Fibroblast of skin of left quadriceps (primary cell): Measurements from ENCODE around the gene GRID1.

Experiments used
- DNase-seq, 2 experiments: peaks; one replicate each; pipeline ENCODE4 v3.0.0-alpha.2; 2013; ENCODE audit warnings: low read depth in 2 of 2

The GRID1 gene

GRCh38 chr10:86230557-86231180 is 135.9 kb downstream of the GRID1 start:
- DNase-seq: no peak

- DNase-seq: no peak
Measured at GRCh38 chr10:86229811-86230556, 136.6 kb downstream of the GRID1 start.

DNA sequence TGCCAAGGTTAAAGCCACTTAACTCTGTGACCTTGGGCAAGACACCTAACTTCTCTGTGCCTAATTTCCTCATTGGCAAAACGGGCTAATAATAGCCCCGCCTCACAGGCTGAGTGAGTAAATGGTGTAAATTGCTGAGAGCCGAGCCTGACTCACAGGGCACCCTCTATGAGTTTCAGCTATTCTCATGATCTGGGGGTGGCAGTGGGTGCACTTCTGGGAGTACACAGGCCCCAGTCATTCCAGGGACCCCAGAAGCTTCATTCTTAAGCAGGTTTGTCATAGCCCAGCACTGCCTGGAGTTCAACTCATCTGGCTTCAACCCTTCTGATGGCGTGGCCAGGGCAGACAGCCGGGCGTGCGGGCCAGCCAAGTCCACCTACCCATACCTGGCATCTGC is 137.2 kb downstream of the GRID1 start:
- no peak for DNase-seq

GRCh38 chr10:86227501-86228258 is 138.9 kb downstream of the GRID1 start:
- DNase-seq: no peak

GRCh38 chr10:86226781-86227201 is 139.8 kb downstream of the GRID1 start:
- DNase-seq: no peak

DNA sequence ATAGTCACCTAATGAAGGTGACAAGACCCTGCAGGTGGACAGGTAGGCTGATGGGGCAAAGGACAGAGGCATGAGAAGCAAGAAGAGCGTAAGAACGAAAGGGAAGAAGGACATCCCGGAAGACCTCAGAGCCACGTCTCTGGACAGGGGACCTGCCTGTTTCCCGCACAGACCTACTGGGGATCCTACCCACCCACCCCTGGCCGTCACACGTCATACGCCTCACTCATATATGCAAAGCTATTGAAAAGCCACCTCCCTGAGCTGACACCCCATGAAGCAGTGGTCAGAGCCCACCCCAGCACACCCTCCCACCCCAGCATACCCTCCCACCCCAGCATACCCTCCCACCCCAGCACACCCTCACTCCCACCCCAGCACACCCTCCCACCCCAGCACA is 140.6 kb downstream of the GRID1 start:
- DNase-seq: no peak

DNA sequence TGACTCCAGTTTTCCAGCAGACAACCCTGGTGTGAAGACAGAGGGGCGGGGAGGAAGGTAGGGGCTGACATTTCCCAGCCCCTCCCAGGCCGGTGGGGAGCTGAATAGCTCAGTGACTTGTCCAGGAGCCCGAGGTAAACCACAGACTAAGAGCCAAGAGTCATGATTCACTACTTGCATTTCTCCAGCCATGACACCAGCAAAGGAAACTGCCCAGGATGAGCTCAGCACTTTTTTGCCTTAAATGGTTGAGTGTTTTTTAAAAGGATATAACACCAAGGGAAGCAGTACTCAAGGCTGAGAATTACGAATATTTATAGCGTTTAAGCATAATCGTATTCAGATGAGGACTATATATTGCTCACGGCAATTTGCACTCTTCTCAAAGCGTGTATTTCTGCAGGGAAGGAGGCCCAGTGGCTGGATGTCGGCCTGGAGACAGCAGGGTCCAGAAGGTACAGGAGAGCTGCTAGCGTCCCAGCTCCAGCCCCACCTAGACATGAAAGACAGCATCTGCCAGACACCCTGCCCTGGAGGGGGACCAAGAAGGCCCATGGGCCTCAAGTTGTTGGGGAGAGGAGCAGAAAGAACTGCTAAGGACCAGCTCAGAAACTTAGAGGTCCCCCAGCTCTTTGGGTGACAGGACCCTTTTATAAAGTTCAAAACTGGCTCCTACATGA is 141.4 kb downstream of the GRID1 start:
- DNase-seq: peak; percentile 30 to 53

- no peak for DNase-seq
Measured at GRCh38 chr10:86224354-86225102, 142.1 kb downstream of the GRID1 start.

DNA sequence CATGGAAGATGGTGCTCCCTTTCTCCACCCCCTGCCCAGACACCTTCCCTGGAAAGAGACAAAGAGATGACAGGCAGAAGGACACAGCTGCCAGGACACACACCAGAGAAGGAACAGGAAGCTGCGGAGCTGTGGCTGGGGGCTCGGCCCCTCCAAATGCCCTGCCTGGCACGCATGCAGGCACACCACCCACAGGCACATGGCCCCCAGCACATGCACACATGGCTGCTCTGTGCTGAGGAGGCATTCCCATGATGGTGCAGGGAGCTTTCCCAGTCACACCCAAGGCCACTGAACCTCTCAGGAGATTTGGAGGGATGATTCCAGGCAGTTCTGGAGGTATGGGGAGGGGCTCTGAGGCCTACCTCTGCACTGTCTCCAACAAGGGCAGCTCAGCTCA is 143.3 kb downstream of the GRID1 start:
- DNase-seq: no peak

DNA sequence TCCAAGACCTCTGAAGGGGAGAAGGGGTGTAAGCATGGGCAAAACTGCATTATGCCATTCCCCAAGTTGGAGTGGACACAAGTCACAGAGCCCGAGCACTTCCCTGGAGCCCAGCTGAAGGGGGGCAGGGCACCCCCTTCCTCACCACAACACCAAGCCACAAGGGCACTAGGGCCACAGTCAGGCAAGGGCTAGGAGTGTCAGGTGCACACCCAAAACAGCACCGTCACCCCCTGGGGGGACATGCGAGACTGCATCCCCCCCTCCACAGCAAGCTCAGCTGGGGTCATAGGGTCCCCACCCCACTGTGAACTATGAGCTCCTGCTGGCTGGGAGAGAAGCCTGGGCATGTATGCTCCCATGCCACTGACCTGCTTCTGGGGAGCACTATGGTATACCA is 143.9 kb downstream of the GRID1 start:
- no peak for DNase-seq

DNA sequence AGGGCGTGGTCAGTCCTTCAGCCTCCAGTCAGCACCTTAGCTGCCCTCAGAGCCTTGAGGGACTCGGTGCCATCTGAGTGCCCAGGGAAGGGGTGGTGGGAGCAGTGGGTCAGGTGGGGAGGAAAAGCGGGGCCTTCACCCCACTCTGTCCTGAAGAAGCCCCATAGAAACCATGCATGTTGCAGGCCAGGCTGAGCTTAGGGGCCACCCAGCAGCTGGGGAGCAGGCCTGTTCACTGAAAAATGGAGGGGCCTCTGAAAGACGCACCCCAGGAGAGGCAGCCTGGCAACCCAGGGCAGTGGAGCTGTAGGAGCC is 144.3 kb downstream of the GRID1 start:
- DNase-seq: no peak

- no peak for DNase-seq
Measured at GRCh38 chr10:86221442-86222335, 144.9 kb downstream of the GRID1 start.

DNA sequence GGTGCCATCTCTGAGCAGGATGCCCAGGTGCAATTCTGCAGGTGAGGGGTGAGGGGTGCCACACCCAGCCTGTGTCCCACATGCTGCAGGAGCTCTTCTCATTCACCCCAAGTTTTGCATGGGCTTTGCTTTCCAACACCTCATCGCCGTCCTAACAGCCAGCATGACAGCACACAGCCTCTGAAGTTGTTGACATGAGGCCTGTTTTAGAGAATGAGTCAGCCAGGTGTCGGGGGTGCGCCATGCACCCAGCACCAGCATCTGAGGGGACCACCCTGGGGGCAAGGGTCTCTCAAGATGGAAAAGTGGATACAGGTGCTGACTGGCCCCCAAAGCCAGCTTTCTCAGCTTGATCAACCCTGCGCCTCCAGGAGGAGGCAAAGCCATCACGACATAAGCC is 146.0 kb downstream of the GRID1 start:
- DNase-seq: no peak

- no peak for DNase-seq
Measured at GRCh38 chr10:86219271-86219670, 147.3 kb downstream of the GRID1 start.

DNA sequence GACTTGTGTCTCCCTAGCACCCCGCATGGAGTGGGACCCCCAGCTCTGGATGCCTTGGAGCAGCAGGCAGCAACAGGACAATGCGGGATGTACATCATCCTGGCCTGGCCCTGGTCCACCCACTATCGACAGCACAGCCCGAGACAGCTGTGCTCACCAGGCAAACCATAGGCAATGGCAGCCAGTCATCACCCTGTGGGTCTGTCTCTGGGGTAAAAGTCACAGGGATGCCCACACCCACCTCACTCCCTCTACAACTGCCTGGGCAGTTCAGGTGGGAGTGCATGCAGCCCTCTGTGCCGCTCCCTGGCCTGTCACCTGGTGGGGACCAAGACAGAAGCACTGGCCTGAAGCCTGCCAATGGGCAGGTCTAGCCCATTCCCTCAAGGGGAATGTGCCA is 147.8 kb downstream of the GRID1 start:
- no peak for DNase-seq

DNA sequence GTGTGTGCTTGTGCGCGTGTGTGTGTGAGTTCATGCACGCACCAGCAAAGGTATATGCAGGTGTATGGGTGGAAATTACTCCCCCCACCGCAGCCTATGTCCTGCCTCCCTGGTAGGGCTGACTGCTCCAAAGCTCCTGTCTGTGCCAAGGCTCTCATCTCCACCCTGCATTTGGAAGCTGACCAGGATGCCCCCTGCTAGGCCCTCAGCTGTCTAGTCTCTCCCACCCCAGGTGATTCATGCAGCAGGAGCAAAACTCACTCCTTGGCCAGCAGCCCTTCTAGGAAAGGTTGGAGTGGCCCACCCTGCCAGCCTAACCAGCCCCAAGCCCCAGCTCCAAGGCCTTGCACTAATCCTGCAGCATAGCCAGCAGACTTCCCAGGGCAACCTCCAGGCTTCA is 148.4 kb downstream of the GRID1 start:
- no peak for DNase-seq

GRCh38 chr10:86217371-86218080 is 149.1 kb downstream of the GRID1 start:
- no peak for DNase-seq

- DNase-seq: no peak
Measured at GRCh38 chr10:86216886-86217285, 149.7 kb downstream of the GRID1 start.

DNA sequence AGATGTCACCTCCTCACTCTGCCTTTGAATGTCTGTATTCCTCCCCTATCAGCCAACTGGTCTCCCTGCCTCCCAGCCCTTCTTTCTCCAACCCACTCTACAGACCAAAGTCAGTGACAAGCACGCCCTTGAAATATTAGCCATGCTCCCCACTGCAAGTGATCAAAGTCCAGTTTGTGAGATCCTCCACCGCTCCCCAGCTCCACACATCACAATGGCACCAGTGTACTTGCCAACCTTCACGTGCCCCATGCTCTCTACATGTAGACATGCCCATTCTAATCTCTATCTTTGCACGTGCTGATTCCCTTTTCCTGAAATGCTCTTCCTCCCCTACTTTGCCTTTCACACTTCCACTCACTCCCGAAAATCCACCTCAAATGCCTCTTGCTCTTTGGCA is 150.9 kb downstream of the GRID1 start:
- DNase-seq: no peak

GRCh38 chr10:86215046-86215445 is 151.5 kb downstream of the GRID1 start:
- DNase-seq: no peak
